Endodermal cell (in vitro differentiated cells): ENCODE measurements around the gene CRPPA. TPM values are rescaled to one million over a fixed set of nuclear protein-coding genes. Genes with fewer than 3 reads are reported as not detected.

Experiments
- DNase-seq: peaks from one replicate; pipeline ENCODE4 v3.0.0-alpha.2; 2017
- H3K27ac ChIP-seq: 2 replicates; pipeline ENCODE4 v1.5.1; 2013; ENCODE audit warnings: mild to moderate bottlenecking, low read depth, low read length, moderate library complexity
- H3K27me3 ChIP-seq: 2 replicates; pipeline ENCODE4 v1.6.1; 2013; ENCODE audit warnings: mild to moderate bottlenecking, low read length, moderate library complexity; ENCODE audit not compliant: insufficient read depth, control insufficient read depth, poor library complexity, severe bottlenecking
- H3K36me3 ChIP-seq: 2 replicates; pipeline ENCODE4 v1.7.0; 2013; ENCODE audit warnings: mild to moderate bottlenecking, low read length, moderate library complexity; ENCODE audit not compliant: control insufficient read depth, insufficient read depth
- H3K4me1 ChIP-seq: one replicate; pipeline ENCODE4 v1.7.0; 2013; ENCODE audit warnings: low read length; ENCODE audit not compliant: control insufficient read depth, insufficient read depth
- H3K4me3 ChIP-seq: 2 replicates; pipeline ENCODE4 v1.5.1; 2013; ENCODE audit warnings: mild to moderate bottlenecking, low read length, moderate library complexity
- H3K9ac ChIP-seq: 2 replicates; pipeline ENCODE4 v1.6.1; 2013; ENCODE audit warnings: mild to moderate bottlenecking, low read length, moderate library complexity; ENCODE audit not compliant: poor library complexity, severe bottlenecking; ENCODE audit errors: extremely low read depth
- H3K9me3 ChIP-seq: 2 replicates; pipeline ENCODE4 v1.6.1; 2013; ENCODE audit warnings: mild to moderate bottlenecking, low read length, moderate library complexity; ENCODE audit not compliant: control insufficient read depth
- H3K27ac Mint-ChIP-seq: 2 replicates; pipeline ENCODE4 v1.8.0; 2020; ENCODE audit warnings: mixed read lengths
- H3K27me3 Mint-ChIP-seq: 2 replicates; pipeline ENCODE4 v1.8.0; 2021; ENCODE audit warnings: mild to moderate bottlenecking, mixed read lengths; ENCODE audit not compliant: insufficient read depth
- H3K36me3 Mint-ChIP-seq: 2 replicates; pipeline ENCODE4 v1.8.0; 2020; ENCODE audit warnings: low read depth, mixed read lengths
- H3K4me1 Mint-ChIP-seq: 2 replicates; pipeline ENCODE4 v1.8.0; 2020; ENCODE audit warnings: mixed read lengths
- H3K4me3 Mint-ChIP-seq: 2 replicates; pipeline ENCODE4 v1.8.0; 2020; ENCODE audit warnings: mild to moderate bottlenecking, moderate library complexity, mixed read lengths
- H3K9me3 Mint-ChIP-seq: 2 replicates; pipeline ENCODE4 v1.8.0; 2020; ENCODE audit warnings: mild to moderate bottlenecking, mixed read lengths
- CTCF ChIP-seq: fragments of 200-600 bp; sonication (generic); conservative IDR thresholded peaks from 2 replicates; pipeline ENCODE4 v1.5.0; 2021; ENCODE audit warnings: antibody characterized with exemption, mild to moderate bottlenecking
- WGBS, 2 experiments: methylation state at CpG; one replicate each; pipeline versions ENCODE4 v1.1.5 to v1.1.7; 2013; ENCODE audit warnings: missing lambda C conversion rate in 2 of 2, mixed read lengths in 1 of 2; ENCODE audit not compliant: insufficient coverage in 1 of 2, insufficient read length in 1 of 2; 5-methylcytosine and 5-hydroxymethylcytosine counted together
- total RNA-seq, 2 donors: library from RNA; stranded (reverse); fragmentation: NEBNext Ultra II Directional in 1 of 2; extraction: Animal tissue kit (Norgen Biotek cat#: 25700) in 1 of 2; gene quantifications; 2 replicates in 1 of 2; 3 replicates in 1 of 2; pipeline ENCODE4 v1.2.1, GENCODE V29; 2021

Gene CRPPA
- total RNA-seq, 2 donors from 2014 or later = 3.7 to 5.4 TPM

- Mint-ChIP-seq H3K4me1 (no peaks in the 10 kb centered on the region), H3K36me3 (peaks cover 57% of the 10 kb centered on the region), H3K9me3 (peaks cover 66% of the 10 kb centered on the region), H3K4me3 (no peak overlapping the region), H3K27ac (no peak overlapping the region), H3K27me3 (no peaks in the 10 kb centered on the region)
- Histone ChIP-seq H3K9ac (no peak overlapping the region), H3K27me3 (no peaks in the 10 kb centered on the region), H3K9me3 (peaks cover 58% of the 10 kb centered on the region), H3K4me1 (no peaks in the 10 kb centered on the region), H3K4me3 (peak overlapping the region; percentile 52), H3K27ac (no peak overlapping the region), H3K36me3 (peaks cover 22% of the 10 kb centered on the region)
- WGBS, 2 experiments = 92 to 94% methylated on average over 33 of the region's 33 CpGs
- no peak for TF ChIP-seq CTCF
- no peak for DNase-seq
Measured at GRCh38 chr7:16397501-16398145, 23.7 kb downstream of the CRPPA start.

DNA sequence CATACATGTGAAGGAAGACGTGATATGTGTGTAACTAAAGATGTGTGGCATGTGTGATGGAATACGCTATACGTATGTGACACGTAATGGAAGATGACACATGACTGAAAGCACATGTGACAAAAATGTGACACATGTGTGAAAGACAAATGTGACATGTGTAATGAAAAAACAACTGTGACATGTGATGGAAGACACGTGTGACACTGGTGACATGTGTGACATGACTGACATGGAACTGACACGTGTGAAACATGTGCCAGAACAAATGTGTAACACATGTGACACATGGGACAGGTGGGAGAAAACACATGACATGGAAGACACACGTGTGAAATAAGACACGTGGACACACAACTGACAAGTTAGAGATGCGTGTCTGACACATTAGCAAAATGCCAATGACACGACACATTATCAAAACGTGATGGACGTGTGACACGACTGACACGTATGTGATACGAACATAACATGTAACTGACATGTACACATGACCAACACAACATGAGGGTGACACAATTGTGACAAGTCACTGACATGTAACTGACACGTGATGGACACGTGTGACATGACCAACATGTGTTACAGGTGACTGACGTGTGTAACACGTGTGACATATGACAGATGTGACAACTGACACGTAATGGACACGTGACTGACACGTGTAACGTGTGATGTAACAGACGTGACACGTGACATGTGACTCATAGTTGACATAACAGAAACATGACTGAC lies 24.4 kb downstream of the CRPPA start:
- Mint-ChIP-seq H3K36me3 (peaks cover 53% of the 10 kb centered on the region), H3K4me1 (no peaks in the 10 kb centered on the region), H3K27ac (no peak overlapping the region), H3K9me3 (peaks cover 63% of the 10 kb centered on the region), H3K4me3 (no peak overlapping the region), H3K27me3 (no peaks in the 10 kb centered on the region)
- no peak overlapping the region for H3K27ac ChIP-seq
- DNase-seq = no peak
- H3K4me1 ChIP-seq = no peaks in the 10 kb centered on the region
- WGBS, 2 experiments = 92 to 95% methylated on average over 25 of the region's 25 CpGs
- peaks cover 22% of the 10 kb centered on the region for H3K36me3 ChIP-seq
- H3K9ac ChIP-seq = no peak overlapping the region
- H3K9me3 ChIP-seq = peaks cover 57% of the 10 kb centered on the region
- no peaks in the 10 kb centered on the region for H3K27me3 ChIP-seq
- peak overlapping the region; percentile 52 for H3K4me3 ChIP-seq
- TF ChIP-seq CTCF = no peak

DNA sequence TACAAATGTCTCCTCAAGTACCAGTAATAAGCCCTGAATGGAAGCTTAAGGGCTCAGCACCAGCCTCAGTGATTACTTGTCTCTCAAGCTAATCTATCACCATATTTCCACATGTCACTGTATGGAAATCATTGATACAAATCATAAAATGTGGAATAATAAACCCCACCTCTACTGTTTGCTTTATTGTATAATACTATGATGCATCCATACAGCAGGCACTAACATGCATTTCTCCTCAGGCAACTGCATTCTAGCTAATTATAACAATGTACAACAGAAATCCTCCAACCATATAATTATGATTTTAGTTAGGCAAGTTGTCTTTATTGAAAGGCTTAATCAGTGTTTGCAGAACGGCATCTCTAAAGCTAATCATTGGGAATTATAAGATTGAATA lies 26.2 kb downstream of the CRPPA start:
- no peak for DNase-seq
- H3K4me1 ChIP-seq = no peaks in the 10 kb centered on the region
- peaks cover 17% of the 10 kb centered on the region for H3K36me3 ChIP-seq
- H3K27me3 ChIP-seq = no peaks in the 10 kb centered on the region
- Mint-ChIP-seq H3K4me1 (no peaks in the 10 kb centered on the region), H3K36me3 (peaks cover 37% of the 10 kb centered on the region), H3K27me3 (no peaks in the 10 kb centered on the region), H3K27ac (no peak overlapping the region), H3K4me3 (no peak overlapping the region), H3K9me3 (peaks cover 49% of the 10 kb centered on the region)
- peaks cover 49% of the 10 kb centered on the region for H3K9me3 ChIP-seq
- no peak overlapping the region for H3K4me3 ChIP-seq
- no peak overlapping the region for H3K9ac ChIP-seq
- no peak for TF ChIP-seq CTCF
- WGBS, 2 experiments = no CpG with 5 or more reads among the region's 1 CpG
- H3K27ac ChIP-seq = no peak overlapping the region
